Measurements from ENCODE around the gene CYBRD1.
"Not testable (repeated sequence)": the region's sequence is repeated elsewhere in the genome, so short reads cannot be mapped to it uniquely, and the experiment has no call there.

The CYBRD1 gene

DNA sequence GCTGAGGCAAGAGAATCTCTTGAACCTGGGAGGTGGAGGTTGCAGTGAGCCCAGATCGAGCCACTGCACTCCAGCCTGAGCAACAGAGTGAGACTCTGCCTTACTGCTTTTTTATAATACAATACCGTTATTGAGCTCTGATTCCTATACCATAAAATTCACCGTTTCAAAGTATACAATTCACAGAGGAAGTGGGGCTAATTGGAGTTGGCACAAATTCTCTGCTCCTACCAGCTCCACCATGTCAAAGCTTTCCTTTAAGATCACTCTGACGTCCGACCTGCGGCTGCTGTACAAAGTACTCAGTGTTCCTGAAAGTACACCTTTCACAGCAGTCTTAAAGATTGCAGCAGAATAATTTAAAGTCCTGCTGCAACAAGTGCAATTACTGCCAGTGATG is 29.6 kb upstream of the CYBRD1 start:
- TF ChIP-seq, protein P1, sequence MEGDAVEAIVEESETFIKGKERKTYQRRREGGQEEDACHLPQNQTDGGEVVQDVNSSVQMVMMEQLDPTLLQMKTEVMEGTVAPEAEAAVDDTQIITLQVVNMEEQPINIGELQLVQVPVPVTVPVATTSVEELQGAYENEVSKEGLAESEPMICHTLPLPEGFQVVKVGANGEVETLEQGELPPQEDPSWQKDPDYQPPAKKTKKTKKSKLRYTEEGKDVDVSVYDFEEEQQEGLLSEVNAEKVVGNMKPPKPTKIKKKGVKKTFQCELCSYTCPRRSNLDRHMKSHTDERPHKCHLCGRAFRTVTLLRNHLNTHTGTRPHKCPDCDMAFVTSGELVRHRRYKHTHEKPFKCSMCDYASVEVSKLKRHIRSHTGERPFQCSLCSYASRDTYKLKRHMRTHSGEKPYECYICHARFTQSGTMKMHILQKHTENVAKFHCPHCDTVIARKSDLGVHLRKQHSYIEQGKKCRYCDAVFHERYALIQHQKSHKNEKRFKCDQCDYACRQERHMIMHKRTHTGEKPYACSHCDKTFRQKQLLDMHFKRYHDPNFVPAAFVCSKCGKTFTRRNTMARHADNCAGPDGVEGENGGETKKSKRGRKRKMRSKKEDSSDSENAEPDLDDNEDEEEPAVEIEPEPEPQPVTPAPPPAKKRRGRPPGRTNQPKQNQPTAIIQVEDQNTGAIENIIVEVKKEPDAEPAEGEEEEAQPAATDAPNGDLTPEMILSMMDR (IDR thresholded peaks at IDR 0.05; ENCODE audit: insufficient read depth, missing control alignments), result no peak
- no peak for FAIRE-seq
- DNase-seq (ENCODE audit: insufficient read length, low spot score), result no peak

DNA sequence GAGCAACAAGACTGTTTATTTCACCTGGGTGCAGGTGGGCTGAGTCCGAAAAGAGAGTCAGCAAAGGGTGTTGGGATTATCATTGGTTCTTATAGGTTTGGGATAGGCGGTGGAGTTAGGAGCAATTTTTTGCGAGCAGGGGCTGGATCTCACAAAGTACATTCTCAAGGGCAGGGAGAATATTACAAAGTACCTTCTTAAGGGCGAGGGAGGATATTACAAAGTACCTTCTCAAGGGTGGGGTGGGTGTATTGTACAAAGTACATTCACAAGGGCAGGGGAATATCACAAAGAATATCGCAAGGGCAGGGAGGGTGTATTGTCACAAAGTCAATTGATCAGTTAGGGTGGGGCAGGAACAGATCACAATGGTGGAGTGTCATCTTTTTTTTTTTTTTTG is 24.6 kb upstream of the CYBRD1 start:
- not testable (repeated sequence) for DNase-seq (ENCODE audit: insufficient read length, low spot score); FAIRE-seq

DNA sequence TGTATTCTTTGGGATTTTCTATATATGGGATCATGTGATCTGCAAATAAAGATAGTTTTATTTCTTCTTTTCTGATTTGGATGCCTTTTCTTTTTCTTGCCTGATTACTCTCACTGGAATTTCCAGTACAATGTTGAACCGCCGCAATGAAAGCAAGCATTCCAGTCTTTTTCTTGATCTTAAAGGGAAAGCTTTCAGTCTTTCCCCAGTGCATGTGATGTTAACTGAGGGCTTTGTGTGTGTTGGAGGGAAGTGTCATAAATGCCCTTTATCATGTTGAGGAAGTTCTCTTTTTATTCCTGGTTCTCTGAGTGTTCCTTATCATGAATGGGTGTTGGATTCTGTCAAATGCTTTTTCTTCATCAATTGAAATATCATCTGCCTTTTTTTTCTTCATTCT is 16.9 kb upstream of the CYBRD1 start:
- DNase-seq (ENCODE audit: insufficient read length, low spot score) (no peak), FAIRE-seq (no peak)
- TF ChIP-seq, protein P1 (IDR thresholded peaks at IDR 0.05; ENCODE audit: insufficient read depth, missing control alignments), result no peak

DNA sequence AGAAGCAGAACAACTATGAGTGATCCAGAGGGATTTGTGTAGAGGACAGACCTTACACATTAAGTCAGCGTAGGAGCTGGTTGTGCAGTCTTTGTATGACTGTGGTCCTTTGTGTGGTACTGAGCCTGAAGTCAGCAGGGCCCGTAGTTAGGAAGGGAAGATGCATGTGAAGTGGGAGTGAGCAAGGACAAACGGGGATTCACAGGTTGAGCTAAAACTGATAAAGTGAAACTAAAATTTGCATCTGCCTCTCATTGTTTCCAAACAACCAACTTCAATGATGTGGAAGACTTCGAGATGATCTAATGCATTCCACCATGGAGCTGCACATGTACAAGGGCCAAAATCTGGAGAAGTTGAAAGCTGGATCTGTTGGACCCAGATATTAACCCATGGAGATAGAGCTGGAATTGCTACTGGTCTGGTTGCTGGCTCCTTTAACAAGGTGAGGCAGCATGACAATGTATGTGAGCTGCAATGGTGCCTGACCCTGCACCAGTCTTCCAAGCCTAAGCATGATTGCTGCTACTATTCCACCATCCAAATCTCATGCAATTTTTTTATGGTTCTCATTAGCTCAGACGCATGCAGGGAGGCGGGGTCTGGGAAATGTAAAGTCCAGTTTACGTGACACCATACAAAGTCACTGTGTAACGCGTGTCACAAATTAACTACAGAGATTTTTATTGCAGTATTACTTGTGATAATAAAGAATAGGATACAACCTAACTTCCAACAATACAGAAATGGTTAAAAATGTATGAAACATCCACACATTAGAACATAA is 12.1 kb upstream of the CYBRD1 start:
- TF ChIP-seq, protein P1 (IDR thresholded peaks at IDR 0.05; ENCODE audit: insufficient read depth, missing control alignments), result no peak
- no peak for DNase-seq (ENCODE audit: insufficient read length, low spot score)
- FAIRE-seq, result no peak

DNA sequence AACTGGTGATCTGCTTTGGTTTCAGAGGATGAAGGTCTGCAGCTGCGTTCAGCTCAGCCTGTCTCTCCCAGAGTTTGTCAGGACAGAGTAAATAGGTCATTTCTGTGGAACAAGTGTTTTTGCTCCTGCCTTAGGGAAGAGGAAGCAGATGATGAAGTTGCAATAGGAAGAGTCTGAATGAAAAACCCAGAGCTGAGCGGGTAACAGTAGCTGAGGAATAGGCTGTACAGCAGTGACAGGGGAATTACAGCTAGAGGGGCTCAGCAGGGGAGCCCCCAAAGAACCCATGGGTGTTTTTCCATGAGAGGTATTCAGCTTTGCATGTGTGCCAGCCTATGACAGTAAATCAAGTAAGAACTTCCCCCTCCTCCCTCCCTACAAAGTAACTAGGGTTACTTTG is 10.3 kb upstream of the CYBRD1 start:
- FAIRE-seq (no peak), DNase-seq (ENCODE audit: insufficient read length, low spot score) (no peak)
- TF ChIP-seq, protein P1 (IDR thresholded peaks at IDR 0.05; ENCODE audit: insufficient read depth, missing control alignments), result no peak

DNA sequence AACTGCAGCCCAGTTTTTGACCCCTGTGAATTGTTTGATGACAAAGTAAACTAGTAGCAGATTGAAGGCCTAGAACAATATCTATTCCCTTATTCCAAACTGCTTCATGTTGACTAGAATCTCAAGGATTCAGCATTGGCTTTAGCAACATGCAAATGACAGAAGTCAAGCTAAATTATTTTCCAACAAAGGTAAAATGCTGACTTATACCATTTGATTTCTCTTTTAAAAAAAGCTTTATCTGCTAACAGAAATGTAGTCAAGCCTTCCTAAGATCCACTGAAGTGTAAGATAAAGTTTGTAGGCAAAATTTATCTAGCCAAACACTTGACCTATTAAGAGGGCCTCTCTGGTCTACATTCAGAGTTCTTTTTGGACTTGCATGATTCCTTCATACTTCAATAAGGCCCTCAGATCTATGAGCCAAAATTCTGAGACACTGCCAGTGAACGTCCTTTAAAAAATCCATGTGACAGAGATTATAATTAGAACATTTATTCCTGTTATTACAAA is 9.5 kb upstream of the CYBRD1 start:
- DNase-seq (ENCODE audit: insufficient read length, low spot score) (no peak), FAIRE-seq (no peak)
- TF ChIP-seq, protein P1 (IDR thresholded peaks at IDR 0.05; ENCODE audit: insufficient read depth, missing control alignments), result no peak

DNA sequence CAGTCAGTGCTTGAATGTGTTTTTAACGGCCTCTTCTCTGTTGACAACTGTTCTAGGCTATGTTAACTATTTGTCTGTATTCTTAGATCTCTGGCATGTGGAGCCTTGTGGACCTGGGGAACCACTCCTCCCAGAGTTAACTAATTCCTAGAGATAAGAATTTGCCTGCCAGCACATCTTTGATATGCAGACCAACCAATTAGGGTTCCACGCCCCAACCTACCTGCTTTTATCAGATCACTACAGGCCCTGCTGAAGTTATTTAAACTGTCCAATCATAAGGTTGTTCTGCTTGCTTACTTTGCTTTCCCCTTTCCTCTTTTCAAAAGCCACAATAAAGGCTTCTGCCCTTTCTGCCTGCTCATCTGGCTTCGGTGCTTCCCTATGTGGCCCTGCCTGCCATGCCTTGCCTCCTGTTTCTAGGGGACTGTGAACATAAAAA is 8.5 kb upstream of the CYBRD1 start:
- no peak for DNase-seq (ENCODE audit: insufficient read length, low spot score)
- FAIRE-seq, result no peak
- TF ChIP-seq, protein P1 (IDR thresholded peaks at IDR 0.05; ENCODE audit: insufficient read depth, missing control alignments), result no peak
